Stimulated activated CD4-positive, alpha-beta T cell treated with anti-CD3 and anti-CD28 coated beads, Interleukin-4, amount 100 ng/mL, for 48 hours (primary cell): ENCODE data around the gene SFXN4.
"Not testable (repeated sequence)": the region's sequence is repeated elsewhere in the genome, so short reads cannot be mapped to it uniquely, and the experiment has no call there.

Source experiments
- DNase-seq, 2 donors: peaks; one replicate each; pipeline ENCODE4 v3.0.0-alpha.2; 2020; ENCODE audit warnings: low read depth in 2 of 2

The SFXN4 gene

DNA sequence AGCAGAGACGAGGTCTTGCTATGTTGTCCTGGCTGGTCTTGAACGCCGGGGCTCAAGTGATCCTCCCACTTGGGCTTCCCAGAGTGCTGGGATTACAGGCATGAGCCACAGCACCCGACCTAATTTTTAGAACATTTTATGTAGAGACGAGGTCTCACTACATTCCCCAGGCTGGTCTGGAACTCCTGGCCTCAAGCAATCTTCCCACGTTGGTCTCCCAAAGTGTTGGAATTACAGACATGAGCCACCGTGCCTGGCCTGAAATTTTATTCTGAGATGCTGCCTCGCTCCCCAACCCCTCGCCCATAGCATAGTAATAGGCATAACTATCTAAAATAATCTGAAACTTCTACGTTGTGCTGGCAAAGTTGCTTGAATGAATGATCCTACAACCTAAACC lies 21.9 kb downstream of the SFXN4 start:
- no peak for DNase-seq

DNA sequence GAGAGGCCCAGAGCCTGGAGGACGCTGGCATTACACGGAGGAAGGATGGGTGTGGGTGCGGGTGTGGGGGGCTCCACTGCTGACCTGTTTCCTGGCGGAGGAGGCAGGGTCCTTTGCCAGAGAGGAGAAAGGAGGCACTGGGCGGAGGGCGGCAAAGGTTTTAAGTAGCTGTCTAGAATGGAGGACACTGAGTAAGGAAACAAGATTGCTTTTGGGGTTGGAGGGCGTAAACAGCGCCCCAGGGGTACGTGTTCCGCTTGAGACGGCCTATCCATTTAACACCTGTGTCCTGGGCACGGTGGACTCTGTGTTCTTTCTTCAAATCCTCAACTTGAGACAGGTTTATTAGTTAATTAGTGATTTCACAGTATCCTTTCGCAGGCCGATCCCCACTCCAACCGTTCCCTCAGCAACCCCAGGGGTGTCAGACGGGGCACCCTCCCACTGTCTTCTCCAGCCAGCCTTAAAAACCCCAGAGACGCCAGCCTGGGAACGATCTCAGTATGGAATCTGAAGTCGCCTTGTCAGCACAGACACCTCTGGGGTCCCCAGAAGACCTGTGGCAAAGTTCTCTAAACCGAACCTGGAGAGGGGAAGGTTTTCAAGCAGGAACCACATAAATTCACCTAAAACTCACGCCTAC lies 24.8 kb downstream of the SFXN4 start:
- DNase-seq = no peak

DNA sequence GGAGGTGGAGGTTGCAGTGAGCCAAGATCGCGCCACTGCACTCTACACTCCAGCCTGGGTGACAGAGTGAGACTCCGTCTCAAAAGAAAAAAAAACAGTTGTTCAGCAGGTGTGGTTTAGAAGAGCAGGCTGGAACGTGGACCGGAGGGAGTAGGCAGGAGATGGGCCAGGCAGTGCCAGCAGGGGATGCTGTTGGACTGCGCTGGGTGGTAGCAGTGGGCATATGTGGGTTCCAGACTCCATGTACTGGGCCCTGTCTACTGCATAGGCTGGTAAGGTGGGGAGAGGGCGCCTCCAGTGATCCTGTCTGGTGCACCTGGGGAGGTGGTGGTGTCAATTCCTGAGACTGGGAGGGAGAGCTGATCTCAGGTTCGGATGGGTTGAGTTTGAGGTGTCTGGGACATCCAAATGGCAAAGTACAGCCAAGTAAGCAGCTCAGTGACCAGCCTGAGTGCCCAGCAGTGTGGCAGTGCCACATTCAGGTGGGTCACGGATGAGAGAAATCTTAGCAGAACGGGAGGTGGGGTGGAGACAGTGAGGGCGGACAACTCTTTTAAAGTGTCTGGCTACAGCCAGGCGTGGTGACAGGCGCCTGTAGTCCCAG lies 25.9 kb downstream of the SFXN4 start:
- DNase-seq = peak; percentile 29 to 40

DNA sequence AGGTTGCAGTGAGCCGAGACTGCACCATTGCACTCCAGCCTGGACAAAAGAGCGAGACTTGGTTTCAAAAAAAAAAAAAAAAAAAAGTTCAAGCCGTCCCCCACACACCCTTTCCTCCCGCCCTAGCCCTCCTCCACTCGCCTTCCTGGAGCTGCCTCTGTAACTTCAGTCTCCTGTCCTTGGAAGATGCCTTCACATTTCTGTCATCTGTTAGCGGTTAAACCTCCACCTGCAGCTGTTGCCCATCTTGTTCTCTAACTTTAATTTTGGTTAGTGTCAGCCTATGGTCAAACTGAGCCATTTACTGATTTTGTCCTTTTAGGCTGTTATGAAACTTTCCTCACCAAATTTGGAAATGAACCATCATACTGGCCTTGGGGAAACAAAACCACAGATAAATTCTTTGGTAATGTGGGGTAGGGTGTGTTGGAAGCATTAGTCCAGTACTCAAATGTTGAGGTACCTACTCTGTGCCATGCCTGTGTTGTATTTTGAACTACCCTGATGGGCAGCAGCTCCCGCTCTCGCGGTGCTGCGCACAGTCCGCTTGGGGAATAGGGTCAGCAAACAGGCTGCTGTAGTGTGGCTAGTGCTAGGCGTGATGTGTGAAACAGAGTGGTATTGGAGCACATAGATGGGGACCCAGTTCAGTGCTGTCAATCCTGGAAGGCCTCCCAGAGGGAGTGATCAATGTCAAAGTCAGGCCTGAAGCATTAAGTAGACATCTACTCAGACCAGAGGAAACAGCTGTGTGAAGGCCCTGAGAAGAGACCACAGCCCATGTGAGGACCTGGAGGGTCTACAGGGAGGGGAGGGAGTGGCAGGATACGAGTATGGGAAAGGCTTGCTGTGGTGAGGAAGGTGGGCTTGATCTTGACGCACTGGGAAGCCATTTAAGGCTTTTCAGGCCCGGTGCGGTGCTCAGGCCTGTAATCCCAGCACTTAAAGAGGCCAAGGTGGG lies 26.9 kb downstream of the SFXN4 start:
- DNase-seq = no peak

DNA sequence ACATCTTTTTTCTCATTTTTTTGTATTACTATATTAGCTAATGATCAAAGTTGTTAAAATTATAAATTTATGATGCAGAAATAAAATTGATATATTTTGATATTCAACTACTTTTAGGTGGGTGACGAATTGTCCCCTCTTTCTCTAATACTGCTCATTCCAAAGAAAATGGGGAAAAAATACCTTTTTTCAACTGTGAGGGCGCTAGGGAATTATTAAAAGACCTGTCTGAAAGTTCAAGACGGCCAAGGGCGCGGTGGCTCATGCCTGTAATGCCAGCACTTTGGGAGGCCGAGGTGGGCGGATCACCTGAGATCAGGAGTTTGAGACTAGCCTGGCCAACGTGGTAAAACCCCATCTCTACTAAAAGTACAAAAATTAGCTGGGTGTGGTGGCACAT lies 27.6 kb downstream of the SFXN4 start:
- not testable (repeated sequence) for DNase-seq

DNA sequence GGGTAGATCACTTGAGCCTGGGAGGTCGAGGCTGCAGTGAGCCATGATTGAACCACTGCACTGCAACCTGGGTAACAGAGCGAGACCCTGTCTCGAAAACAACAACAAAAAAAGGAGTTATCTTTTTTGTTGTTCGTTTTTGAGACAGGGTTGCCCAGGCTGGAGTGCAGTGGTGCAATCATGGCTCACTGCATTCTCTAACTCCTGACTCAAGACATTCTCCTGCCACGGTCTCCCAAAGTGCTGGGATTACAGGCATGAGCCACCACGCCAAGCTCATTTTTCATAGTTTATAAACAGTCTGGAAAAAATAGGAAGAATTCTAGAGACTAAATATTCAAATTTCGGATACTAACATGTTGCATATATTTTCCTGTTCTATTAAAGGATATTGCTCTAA lies 29.4 kb downstream of the SFXN4 start:
- DNase-seq = no peak

DNA sequence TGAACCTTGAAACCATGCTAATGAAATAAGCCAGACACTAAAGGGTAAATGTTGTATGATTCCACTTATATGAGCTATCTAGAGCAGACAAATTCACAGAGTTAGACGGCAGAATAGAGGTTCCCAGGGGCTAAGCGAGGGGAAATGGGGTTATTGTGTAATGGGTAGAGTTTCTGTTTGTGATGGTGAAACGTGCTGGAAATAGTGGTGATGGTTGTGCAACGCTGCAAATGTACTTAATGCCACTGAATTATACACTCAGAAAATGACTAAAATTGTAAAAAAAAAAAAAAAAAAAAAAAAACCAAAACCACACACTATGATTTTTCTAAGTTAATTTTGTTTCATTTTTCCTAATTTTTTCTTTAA lies 30.0 kb downstream of the SFXN4 start:
- no peak for DNase-seq

DNA sequence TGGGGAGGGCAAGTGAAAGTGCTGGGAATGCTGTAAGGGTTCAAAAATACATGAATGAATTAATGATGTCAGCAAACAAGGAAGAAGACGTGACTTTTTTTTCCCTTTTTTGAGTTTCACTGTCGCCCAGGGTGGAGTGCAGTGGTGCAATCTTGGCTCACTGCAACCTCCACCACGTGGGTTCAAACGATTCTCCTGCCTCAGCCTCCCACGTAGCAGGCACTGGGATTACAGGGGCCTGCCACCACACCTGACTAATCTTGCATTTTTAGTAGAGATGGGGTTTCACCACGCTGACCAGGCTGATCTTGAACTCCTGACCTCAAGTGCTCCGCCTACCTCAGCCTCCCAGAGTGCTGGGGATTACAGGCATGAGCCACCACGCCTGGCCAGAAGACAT lies 31.6 kb downstream of the SFXN4 start:
- peak; percentile 41 to 60 for DNase-seq

DNA sequence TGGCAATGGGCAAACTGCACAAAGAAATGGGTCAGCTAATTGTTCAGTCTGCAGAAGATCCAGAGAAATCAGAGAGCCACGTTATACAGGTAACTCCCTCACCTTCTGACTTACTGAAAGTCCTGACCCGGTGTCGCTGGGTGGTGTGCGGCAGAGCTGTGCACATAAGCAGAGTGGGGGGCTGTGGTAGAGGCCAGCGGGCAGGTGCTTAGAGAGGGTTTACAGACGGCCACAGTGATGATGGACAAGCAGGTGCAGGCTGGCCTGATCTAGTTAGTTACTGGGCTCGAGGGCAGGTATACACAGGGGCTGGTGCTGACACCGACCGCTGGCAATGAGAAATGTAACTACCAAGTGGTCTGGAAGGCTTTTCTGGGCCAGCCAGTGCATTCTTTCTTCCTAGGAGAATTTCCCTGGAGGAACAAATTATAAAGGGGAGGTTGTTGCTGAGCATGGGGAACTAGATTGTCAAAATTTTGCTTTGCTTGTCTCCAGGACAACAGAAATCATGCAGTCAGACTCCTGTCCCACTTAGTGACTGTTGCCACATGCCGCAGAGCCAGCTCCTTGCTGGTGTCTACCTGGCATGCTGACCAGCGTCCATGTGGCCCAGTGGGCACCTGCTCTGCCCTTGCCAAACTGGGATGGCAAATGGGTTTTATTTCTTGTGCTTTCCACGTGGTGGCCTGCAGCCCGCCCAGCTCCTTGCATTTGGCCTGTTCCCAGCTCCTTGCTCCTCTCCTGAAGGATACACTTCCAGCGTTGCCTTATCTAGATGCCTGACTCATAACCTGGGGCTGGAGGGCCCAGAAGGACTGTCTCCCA lies 32.8 kb downstream of the SFXN4 start:
- no peak for DNase-seq

DNA sequence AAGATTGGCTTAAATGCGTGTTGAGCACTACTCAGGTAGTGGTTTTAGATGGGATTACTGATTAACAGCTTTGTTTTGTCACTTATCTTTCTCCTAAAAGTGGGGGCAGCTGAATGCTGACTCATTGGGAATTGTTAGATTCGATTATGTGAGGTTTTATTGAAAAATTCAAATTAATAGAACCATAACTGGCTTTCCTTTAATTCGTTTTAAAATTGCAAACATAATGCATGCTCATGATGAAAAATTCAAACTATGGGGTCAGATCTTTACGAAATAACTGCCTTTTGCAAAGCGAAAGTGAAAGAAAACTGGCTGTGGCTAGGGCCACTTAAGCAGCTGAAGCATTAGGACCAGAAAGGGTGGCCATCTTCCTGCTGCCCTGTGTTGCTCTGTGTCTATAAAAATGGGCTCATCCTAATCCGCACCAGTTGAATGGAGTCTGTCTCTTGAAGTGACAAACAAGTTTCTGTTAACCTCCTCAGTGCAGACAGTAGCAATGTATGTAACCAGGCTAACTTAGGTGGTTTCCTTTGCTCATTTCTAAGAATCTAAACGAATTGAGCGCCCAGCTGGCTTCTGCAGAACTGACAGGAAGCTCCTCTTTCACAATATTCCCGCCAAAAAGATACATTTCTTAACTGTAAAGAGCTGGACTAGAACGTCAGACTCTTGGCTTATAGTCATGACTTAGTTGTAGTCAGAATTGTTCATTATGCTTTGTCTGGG lies 33.8 kb downstream of the SFXN4 start:
- DNase-seq = peak in 1 of 2 donors; percentile 29

DNA sequence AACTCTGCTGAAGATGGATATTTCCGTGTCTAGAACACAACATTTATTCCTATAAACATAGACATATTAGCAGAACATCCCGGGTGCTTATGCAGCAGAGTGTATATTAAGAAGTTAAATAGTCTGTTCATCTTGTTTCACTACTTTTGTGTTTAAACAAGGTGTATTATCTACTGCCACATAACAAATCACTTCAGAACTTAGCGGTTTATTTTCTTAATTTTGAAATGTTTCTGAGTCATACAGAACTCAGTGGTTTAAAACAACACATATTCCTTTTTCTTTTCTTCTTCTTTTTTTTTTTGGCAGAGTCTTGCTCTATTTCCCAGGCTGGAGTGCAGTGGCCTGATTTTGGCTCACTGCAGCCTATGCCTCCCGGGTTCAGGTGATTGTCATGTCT lies 35.8 kb downstream of the SFXN4 start:
- no peak for DNase-seq

DNA sequence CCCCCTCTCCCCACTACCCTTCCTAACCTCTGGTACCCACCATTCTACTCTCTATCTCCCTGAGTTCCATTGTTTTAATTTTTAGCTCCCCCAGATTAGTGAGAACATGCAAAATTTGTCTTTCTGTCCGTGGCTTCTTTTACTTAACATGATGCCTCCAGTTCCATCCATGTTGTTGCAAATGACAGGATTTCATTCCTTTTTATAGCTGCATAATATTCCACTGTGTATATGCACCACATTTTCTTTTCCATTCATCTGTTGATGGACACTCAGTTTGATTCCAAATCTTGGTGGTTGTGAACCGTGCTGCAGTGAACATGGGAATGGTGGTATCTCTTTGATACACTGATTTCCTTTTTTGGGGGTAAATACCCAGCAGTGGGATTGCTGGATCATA lies 39.6 kb downstream of the SFXN4 start:
- no peak for DNase-seq

DNA sequence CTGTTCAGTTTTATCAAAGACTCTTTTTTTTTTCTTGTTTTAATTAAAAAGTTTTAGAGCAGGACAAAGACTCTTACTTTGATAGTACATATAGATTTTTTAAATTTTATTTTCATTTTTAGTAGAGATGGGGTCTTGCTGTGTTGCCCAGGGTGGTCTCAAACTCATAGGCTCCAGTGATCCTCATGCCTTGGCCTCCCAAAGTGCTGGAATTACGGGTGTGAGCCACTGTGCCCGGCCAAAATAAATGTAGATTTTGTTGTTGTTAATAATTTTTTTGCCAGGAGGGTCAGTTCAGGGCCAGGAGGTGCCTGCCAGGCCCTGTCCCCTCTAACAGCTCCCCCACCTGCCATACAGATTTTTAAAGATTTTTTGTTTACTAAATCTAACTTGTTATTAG lies 44.6 kb downstream of the SFXN4 start:
- DNase-seq = no peak

DNA sequence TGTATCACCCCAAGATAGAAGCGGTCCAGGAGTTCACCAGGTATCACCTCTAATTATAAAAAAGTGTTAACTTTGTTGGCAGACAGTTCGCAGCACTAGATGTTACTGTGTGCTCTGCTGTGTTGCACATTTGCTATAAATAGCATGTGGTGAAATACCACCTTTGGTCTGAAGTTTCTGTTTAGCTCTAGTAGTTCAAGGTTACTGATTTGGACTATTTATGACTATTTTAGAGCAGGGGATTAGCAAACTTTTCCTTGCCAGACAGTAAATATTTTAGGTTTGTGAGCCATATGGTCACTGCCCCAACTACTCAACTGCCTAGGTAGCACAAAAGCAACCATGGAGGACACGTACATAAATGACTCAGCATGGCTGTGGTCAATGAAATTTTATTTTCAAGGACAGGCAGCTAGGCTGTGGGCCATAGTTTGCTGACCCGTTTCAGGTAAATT lies 45.1 kb downstream of the SFXN4 start:
- DNase-seq = no peak

DNA sequence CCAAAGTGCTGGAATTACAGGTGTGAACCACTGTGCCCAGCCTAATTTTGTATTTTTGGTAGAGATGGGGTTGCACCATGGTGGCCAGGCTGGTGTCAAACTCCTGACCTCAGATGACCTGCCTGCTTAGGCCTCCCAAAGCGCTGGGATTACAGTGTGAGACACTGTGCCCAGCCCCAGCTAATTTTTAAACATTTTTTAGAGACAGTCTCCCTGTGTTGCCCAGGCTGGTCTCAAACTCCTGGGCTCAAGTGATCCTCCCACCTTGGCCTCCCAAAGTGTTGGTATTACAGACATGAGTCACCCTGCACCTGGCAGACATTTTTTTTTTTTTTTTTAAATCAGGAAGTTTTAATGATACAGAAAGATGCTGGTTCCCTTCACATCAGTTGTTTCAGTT lies 46.1 kb downstream of the SFXN4 start:
- no peak for DNase-seq

DNA sequence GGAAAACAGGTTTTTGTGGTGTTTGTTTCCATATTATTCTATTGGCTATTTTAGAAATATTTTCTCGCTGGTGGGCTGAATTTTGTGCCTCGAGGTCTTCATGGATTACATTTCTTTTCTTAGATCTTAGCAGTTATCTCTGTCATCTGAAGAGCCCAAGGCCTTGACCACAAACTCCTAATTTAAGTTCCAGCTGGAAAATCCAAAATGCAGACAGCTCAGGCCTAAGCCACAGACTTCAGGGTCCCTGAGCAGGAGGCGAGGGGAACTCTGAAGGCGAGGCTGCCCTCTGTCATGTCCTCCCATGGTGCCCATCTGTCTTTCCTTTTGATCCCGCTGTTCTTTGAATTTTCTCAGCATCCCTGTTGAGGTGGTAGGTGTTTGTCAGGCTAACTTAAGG lies 47.3 kb downstream of the SFXN4 start:
- no peak for DNase-seq

DNA sequence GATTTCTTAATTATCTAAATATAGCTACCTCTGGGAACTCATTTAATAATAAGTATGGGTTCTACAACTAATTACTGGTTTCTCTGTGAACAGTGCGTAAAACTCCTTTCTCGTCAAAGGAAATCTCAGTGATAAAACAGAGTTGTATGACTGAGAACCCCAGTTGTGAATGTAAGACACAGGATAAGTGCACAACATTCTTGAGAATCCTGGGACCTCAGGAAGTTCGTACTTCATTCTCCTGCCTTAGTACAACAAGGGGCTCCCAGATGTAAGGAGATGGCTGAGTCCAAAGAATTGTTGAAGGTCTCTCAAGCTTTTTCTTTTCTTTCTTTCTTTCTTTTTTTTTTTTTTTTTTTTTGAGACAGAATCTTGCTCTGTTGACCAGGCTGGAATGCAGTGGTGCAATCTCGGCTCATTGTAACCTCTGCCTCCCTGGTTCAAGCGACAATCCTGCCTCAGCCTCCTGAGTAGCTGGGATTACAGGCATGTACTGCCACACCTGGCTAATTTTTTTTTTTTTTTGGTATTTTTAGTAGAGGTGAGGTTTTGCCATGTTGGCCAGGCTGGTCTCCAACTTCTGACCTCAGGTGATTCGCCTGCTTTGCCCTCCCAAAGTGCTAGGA lies 49.1 kb downstream of the SFXN4 start:
- DNase-seq = no peak

DNA sequence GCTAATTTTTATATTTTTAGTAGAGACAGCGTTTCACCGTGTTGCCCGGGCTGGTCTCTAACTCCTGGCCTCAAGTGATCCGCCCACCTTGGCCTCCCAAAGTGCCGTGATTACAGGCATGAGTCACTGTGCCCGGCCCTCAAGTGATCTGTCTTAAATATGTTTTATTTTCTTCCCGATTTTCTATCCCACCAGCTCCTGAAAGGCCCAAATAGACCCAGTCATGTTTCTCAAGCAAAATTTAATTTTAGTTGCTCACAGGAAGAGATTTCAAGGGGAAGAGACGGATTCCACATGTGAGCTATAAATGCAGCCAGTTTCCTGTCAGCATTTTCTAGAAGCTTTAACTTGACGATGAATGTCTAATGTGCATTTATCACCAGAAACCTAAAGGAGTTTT lies 49.6 kb downstream of the SFXN4 start:
- no peak for DNase-seq

DNA sequence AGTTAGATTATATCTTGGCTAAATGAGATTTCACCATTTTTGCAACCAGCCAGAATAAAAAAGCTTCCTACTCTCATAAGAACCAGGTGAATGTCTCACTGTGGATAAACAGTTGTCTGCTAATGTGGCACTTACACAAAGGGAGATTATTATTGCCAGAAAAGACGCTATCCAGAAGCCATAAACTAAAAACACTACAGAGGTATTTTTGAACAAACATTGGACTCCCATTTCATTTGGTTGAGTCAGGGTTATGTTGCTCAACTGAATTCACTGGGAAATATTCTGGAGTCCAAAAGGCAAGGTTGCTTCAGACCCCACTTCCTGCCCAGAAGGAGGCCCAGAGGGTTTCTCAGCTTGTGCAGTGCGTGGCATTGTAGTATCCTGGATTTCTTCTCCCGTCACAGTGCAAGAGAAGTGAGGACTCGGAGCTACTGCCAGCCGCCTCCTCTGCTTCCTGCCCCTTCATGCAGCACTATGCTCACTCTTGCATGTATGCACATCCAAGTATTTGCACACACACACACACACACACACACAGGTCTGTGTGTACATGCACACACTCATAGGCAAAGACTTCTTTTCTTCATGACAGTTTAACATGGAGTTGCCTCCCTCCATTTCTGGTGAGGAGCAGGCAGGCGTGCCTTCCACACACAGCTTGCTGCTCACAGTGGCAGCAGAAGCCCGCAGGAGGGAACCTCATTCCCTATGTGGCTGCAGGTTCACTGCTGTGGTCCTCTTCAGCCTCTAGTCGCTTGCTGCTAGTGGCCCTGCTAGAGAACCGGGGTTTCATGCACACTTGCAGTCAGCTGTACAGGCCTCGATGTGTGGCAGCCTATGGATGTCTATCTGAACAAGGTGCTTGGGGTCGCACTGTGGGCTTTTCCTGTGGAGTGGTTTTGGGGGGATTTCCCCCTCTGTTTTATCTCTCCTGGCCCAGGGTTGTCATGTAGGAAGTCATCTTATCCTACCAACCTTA lies 51.5 kb downstream of the SFXN4 start:
- no peak for DNase-seq

DNA sequence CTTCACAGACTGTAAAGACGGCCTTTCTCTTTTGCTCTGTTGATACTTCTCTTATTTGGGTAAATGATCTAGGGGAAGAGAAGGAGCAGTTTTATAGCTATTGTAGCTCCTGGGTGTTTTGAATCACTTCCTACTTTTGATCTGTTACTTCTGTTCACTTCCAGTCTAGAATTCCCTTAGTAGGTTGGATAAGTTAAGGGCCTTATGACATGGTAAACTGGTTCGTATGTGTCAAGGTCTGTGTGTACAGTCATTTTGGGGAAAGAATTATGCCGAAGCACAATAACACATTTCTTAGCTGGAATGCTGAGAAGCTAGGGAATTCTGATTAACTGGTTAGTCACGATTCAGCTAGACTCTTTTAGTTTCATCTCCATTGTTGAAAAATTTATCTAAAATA lies 53.5 kb downstream of the SFXN4 start:
- DNase-seq = no peak
